Upper lobe of left lung (tissue), 4 donors: Measurements from ENCODE around the gene MED1.
"Not testable (repeated sequence)": the region's sequence is repeated elsewhere in the genome, so short reads cannot be mapped to it uniquely, and the experiment has no call there.

ENCODE experiments used
- POLR2A ChIP-seq, 4 donors: fragments of 450-650 bp; IDR thresholded peaks; one replicate each; pipeline ENCODE4 v1.5.1; 2016 to 2017; ENCODE audit warnings: antibody characterized with exemption in 4 of 4, mild to moderate bottlenecking in 2 of 4
- TF ChIP-seq, protein P1 (sequence below), 6 experiments: fragments of 450-650 bp in 4 of 6; fragments of 200-600 bp in 2 of 6; sonication (generic) in 2 of 6; IDR thresholded peaks; one replicate each; pipeline ENCODE4 v1.5.1; 2016 to 2019; ENCODE audit warnings: antibody characterized with exemption in 6 of 6

DNA sequence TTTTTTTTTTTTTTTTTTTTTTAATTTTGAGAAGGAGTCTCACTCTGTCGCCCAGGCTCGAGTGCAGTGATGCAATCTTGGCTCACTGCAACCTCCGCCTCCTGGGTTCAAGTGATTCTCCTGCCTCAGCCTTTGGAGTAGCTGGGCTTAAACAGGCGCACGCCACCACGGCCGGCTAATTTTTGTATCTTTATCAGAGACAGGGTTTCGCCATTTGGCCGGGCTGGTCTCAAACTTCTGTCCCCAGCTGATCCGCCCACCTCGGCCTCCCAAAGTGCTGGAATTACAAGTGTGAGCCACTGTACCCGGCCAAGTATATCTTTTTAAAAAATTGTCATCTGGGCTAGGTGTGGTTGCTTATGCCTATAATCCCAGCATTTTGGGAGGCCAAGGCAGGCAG, 45.9 kb upstream of the MED1 start:
- TF ChIP-seq POLR2A (IDR thresholded peaks at IDR 0.05): not testable (repeated sequence)
- TF ChIP-seq, protein P1, sequence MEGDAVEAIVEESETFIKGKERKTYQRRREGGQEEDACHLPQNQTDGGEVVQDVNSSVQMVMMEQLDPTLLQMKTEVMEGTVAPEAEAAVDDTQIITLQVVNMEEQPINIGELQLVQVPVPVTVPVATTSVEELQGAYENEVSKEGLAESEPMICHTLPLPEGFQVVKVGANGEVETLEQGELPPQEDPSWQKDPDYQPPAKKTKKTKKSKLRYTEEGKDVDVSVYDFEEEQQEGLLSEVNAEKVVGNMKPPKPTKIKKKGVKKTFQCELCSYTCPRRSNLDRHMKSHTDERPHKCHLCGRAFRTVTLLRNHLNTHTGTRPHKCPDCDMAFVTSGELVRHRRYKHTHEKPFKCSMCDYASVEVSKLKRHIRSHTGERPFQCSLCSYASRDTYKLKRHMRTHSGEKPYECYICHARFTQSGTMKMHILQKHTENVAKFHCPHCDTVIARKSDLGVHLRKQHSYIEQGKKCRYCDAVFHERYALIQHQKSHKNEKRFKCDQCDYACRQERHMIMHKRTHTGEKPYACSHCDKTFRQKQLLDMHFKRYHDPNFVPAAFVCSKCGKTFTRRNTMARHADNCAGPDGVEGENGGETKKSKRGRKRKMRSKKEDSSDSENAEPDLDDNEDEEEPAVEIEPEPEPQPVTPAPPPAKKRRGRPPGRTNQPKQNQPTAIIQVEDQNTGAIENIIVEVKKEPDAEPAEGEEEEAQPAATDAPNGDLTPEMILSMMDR (IDR thresholded peaks at IDR 0.05): not testable (repeated sequence)
